HepG2 (cell line): ENCODE measurements around the gene GNL1. TPM values are rescaled to one million over a fixed set of nuclear protein-coding genes. Genes with fewer than 3 reads are reported as not detected.

ENCODE experiments used
- KAT8 ChIP-seq: IDR thresholded peaks from 2 replicates; pipeline ENCODE4 v1.6.1; 2016; ENCODE audit warnings: missing genetic modification reagents, missing compliant biosample characterization
- MTA1 ChIP-seq: sonication (generic); formaldehyde crosslinking; IDR thresholded peaks from 2 replicates; pipeline ENCODE4 v1.4.0; 2020; ENCODE audit warnings: missing genetic modification reagents, mild to moderate bottlenecking, borderline replicate concordance
- RELA ChIP-seq: sonication (generic); formaldehyde crosslinking; IDR thresholded peaks from 2 replicates; pipeline ENCODE4 v1.4.0; 2020; ENCODE audit warnings: missing genetic modification reagents
- SAP130 ChIP-seq: IDR thresholded peaks from 2 replicates; pipeline ENCODE4 v1.6.1; 2016; ENCODE audit warnings: low read depth
- SOX5 ChIP-seq: IDR thresholded peaks from 2 replicates; pipeline ENCODE4 v1.6.1; 2016; ENCODE audit warnings: borderline replicate concordance
- ZNF614 ChIP-seq: IDR thresholded peaks from 2 replicates; pipeline ENCODE4 v1.6.1; 2018; ENCODE audit warnings: missing biosample characterization, missing genetic modification reagents, inconsistent platforms, borderline replicate concordance
- ZSCAN9 ChIP-seq: IDR thresholded peaks from 2 replicates; pipeline ENCODE4 v1.6.1; 2016; ENCODE audit warnings: borderline replicate concordance
- polyA plus RNA-seq, 8 experiments: library from polyadenylated mRNA; depleted of rRNA in 3 of 8; stranded (reverse) in 7 of 8; unstranded in 1 of 8; fragments of >200 nt; fragmentation: Illumina TruSeq in 4 of 8; extraction: Trizol in 4 of 8; gene quantifications; 2 replicates each; pipeline versions ENCODE4 v1.2.1 to v1.2.3, GENCODE V29; 2011 to 2016; ENCODE audit warnings: low read depth in 4 of 8, missing spikeins in 1 of 8, mixed read lengths in 1 of 8; ENCODE audit not compliant: insufficient read depth in 1 of 8
- total RNA-seq, 5 experiments: library from RNA; depleted of rRNA; stranded (reverse); fragments of >200 nt; fragmentation: Illumina TruSeq; extraction: Trizol; gene quantifications; 2 replicates each; pipeline ENCODE4 v1.2.3, GENCODE V29; 2016; ENCODE audit warnings: low read depth in 1 of 5
- TF ChIP-seq, protein P1 (sequence below): sonication (generic); formaldehyde crosslinking; IDR thresholded peaks from 2 replicates; pipeline ENCODE4 v1.5.0; 2020; ENCODE audit warnings: mild to moderate bottlenecking, missing genetic modification reagents
- TF ChIP-seq, protein P2 (sequence below): sonication (generic); formaldehyde crosslinking; IDR thresholded peaks from 2 replicates; pipeline ENCODE4 v1.4.0; 2020; ENCODE audit warnings: missing genetic modification reagents, borderline replicate concordance
- TF ChIP-seq, protein P3 (sequence below): IDR thresholded peaks from 2 replicates; pipeline ENCODE4 v1.4.0; 2020; ENCODE audit warnings: mild to moderate bottlenecking, missing genetic modification reagents
- TF ChIP-seq, protein P4 (sequence below): sonication (generic); formaldehyde crosslinking; IDR thresholded peaks from 2 replicates; pipeline ENCODE4 v1.5.0; 2020; ENCODE audit warnings: mild to moderate bottlenecking, missing genetic modification reagents, moderate library complexity
- TF ChIP-seq, protein P5 (sequence below), 2 experiments: sonication (generic) in 1 of 2; formaldehyde crosslinking in 1 of 2; IDR thresholded peaks; 2 replicates each; pipeline versions ENCODE4 v1.4.0 to v1.6.1; 2018 to 2020; ENCODE audit warnings: missing genetic modification reagents in 2 of 2, borderline replicate concordance in 1 of 2, low read depth in 1 of 2, mild to moderate bottlenecking in 1 of 2, missing biosample characterization in 1 of 2

Gene GNL1
- total and polyA plus RNA-seq, 2 of the 13 experiments (the other 11 are each of a cell fraction or from before 2014, with no cell fraction given) = 35.0 to 55.6 TPM

DNA sequence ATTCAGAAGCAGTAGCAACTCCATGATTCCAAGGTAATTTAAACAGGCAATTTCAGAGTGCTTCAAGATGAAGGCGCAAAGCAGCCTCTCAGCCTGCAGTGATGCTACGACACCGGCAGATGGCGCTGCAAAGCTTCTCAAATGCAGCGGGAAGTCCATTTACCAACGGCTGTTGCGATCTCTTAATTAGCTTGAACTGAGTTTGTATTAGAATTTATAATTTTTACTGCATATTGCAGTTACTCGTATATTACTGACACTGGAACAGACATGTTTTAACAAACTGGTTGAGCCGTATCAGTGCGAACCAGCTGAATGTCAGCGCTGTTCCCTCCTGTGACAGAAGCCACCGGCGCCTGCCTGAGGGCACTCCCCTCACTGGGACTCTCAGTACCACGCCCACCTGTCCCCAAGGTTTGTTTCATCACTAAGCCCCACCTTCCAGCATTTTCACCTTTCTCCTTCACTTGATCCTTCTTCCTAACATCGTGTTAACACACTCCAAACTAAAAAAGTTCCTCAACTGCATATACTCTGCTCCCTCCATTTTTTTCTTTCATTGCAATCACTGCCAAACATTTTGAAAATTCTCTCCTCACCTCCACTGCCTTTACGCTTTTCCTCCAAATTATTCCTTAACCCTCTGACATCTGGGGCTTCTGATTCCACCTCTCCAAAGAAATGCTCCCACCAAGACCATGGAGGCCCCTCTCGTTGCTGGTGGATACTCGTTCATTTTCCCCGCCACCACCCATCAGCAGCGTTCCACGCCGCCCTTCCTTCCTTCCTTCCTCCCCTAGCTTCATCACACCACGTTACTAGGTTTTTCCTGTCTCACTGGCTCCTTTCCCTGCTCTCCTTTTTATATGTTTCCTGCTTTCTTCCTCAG, 14.5 kb downstream of the GNL1 start (continued):
- 0 out of 2 replicates have a peak, but pooled peaks have one; percentile 36 for TF ChIP-seq RELA (CRISPR knock-in tag)
- 0 out of 2 replicates have a peak, but pooled peaks have one; percentile 36 for TF ChIP-seq ZSCAN9
- TF ChIP-seq, protein P1, sequence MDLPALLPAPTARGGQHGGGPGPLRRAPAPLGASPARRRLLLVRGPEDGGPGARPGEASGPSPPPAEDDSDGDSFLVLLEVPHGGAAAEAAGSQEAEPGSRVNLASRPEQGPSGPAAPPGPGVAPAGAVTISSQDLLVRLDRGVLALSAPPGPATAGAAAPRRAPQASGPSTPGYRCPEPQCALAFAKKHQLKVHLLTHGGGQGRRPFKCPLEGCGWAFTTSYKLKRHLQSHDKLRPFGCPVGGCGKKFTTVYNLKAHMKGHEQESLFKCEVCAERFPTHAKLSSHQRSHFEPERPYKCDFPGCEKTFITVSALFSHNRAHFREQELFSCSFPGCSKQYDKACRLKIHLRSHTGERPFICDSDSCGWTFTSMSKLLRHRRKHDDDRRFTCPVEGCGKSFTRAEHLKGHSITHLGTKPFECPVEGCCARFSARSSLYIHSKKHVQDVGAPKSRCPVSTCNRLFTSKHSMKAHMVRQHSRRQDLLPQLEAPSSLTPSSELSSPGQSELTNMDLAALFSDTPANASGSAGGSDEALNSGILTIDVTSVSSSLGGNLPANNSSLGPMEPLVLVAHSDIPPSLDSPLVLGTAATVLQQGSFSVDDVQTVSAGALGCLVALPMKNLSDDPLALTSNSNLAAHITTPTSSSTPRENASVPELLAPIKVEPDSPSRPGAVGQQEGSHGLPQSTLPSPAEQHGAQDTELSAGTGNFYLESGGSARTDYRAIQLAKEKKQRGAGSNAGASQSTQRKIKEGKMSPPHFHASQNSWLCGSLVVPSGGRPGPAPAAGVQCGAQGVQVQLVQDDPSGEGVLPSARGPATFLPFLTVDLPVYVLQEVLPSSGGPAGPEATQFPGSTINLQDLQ (CRISPR knock-in tag) = no peak
- no peak for TF ChIP-seq MTA1 (CRISPR knock-in tag)
- 0 out of 2 replicates have a peak, but pooled peaks have one; percentile 24 for TF ChIP-seq ZNF614
- peak; percentile 78 for TF ChIP-seq SAP130 (CRISPR knock-in tag)
- TF ChIP-seq, protein P2, sequence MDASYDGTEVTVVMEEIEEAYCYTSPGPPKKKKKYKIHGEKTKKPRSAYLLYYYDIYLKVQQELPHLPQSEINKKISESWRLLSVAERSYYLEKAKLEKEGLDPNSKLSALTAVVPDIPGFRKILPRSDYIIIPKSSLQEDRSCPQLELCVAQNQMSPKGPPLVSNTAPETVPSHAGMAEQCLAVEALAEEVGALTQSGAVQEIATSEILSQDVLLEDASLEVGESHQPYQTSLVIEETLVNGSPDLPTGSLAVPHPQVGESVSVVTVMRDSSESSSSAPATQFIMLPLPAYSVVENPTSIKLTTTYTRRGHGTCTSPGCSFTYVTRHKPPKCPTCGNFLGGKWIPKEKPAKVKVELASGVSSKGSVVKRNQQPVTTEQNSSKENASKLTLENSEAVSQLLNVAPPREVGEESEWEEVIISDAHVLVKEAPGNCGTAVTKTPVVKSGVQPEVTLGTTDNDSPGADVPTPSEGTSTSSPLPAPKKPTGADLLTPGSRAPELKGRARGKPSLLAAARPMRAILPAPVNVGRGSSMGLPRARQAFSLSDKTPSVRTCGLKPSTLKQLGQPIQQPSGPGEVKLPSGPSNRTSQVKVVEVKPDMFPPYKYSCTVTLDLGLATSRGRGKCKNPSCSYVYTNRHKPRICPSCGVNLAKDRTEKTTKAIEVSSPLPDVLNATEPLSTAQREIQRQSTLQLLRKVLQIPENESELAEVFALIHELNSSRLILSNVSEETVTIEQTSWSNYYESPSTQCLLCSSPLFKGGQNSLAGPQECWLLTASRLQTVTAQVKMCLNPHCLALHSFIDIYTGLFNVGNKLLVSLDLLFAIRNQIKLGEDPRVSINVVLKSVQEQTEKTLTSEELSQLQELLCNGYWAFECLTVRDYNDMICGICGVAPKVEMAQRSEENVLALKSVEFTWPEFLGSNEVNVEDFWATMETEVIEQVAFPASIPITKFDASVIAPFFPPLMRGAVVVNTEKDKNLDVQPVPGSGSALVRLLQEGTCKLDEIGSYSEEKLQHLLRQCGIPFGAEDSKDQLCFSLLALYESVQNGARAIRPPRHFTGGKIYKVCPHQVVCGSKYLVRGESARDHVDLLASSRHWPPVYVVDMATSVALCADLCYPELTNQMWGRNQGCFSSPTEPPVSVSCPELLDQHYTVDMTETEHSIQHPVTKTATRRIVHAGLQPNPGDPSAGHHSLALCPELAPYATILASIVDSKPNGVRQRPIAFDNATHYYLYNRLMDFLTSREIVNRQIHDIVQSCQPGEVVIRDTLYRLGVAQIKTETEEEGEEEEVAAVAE (CRISPR knock-in tag) = 0 out of 2 replicates have a peak, but pooled peaks have one; percentile 32
- TF ChIP-seq KAT8 (CRISPR knock-in tag) = peak; percentile 54; the same call in 1 of the 2 replicates
- TF ChIP-seq, protein P3, sequence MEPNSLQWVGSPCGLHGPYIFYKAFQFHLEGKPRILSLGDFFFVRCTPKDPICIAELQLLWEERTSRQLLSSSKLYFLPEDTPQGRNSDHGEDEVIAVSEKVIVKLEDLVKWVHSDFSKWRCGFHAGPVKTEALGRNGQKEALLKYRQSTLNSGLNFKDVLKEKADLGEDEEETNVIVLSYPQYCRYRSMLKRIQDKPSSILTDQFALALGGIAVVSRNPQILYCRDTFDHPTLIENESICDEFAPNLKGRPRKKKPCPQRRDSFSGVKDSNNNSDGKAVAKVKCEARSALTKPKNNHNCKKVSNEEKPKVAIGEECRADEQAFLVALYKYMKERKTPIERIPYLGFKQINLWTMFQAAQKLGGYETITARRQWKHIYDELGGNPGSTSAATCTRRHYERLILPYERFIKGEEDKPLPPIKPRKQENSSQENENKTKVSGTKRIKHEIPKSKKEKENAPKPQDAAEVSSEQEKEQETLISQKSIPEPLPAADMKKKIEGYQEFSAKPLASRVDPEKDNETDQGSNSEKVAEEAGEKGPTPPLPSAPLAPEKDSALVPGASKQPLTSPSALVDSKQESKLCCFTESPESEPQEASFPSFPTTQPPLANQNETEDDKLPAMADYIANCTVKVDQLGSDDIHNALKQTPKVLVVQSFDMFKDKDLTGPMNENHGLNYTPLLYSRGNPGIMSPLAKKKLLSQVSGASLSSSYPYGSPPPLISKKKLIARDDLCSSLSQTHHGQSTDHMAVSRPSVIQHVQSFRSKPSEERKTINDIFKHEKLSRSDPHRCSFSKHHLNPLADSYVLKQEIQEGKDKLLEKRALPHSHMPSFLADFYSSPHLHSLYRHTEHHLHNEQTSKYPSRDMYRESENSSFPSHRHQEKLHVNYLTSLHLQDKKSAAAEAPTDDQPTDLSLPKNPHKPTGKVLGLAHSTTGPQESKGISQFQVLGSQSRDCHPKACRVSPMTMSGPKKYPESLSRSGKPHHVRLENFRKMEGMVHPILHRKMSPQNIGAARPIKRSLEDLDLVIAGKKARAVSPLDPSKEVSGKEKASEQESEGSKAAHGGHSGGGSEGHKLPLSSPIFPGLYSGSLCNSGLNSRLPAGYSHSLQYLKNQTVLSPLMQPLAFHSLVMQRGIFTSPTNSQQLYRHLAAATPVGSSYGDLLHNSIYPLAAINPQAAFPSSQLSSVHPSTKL (CRISPR knock-in tag) = peak; percentile 54; the same call in 1 of the 2 replicates
- TF ChIP-seq SOX5 (CRISPR knock-in tag) = peak; percentile 26; the same call in 1 of the 2 replicates
- TF ChIP-seq, protein P4, sequence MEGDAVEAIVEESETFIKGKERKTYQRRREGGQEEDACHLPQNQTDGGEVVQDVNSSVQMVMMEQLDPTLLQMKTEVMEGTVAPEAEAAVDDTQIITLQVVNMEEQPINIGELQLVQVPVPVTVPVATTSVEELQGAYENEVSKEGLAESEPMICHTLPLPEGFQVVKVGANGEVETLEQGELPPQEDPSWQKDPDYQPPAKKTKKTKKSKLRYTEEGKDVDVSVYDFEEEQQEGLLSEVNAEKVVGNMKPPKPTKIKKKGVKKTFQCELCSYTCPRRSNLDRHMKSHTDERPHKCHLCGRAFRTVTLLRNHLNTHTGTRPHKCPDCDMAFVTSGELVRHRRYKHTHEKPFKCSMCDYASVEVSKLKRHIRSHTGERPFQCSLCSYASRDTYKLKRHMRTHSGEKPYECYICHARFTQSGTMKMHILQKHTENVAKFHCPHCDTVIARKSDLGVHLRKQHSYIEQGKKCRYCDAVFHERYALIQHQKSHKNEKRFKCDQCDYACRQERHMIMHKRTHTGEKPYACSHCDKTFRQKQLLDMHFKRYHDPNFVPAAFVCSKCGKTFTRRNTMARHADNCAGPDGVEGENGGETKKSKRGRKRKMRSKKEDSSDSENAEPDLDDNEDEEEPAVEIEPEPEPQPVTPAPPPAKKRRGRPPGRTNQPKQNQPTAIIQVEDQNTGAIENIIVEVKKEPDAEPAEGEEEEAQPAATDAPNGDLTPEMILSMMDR (CRISPR knock-in tag) = peak; percentile 94
- TF ChIP-seq, protein P5, sequence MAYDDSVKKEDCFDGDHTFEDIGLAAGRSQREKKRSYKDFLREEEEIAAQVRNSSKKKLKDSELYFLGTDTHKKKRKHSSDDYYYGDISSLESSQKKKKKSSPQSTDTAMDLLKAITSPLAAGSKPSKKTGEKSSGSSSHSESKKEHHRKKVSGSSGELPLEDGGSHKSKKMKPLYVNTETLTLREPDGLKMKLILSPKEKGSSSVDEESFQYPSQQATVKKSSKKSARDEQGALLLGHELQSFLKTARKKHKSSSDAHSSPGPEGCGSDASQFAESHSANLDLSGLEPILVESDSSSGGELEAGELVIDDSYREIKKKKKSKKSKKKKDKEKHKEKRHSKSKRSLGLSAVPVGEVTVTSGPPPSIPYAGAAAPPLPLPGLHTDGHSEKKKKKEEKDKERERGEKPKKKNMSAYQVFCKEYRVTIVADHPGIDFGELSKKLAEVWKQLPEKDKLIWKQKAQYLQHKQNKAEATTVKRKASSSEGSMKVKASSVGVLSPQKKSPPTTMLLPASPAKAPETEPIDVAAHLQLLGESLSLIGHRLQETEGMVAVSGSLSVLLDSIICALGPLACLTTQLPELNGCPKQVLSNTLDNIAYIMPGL (CRISPR knock-in tag; IDR thresholded peaks at IDR 0.05; ENCODE audit: borderline replicate concordance in 1 of 2, low read depth in 1 of 2) = peak; percentile 43 to 75; a peak in 3 of 4 replicates
